CD4-positive, alpha-beta T cell treated with Interleukin-21 for 1 hour (primary cell): ENCODE data around the gene CCDC149.

Experiments
- DNase-seq: peaks from one replicate; pipeline ENCODE4 v3.0.0-alpha.2; 2020

The CCDC149 gene

DNA sequence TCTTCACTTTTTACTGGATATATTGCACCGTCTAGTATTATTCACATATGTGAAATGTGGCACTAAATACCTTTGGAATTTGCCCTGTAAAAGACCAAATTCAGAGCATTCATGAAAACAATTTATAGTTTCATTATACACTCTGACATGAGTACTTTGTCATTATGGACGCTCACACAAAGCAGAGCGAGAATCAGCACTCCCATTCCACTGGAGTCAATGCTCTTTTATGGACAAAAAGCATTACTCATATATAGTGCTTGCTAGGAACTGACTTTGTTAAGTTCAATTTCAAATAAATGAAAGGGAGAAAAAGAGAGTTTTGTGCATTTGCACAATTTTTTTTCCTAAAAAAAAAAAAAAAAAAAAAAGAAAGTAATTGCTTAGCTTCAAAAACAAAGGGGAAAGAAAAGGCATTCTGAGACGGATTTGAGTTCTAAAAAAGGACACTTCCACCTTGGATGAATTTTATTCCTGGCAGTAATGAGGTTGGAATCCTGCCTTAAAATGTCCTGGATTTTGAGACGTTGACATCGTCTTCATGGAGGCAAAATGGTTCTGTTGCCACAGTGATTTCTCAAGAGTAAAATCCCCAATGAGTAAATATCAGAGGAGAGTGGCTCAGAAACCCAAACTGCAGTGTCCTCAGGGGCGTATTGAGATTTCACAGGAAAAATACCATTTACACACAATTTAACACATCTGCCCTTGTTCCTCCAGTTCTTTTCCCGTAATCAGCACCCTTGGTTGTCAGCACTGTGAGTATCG lies 34.8 kb downstream of the CCDC149 start:
- DNase-seq, result no peak

GRCh38 chr4:24876431-24876830 lies 36.4 kb downstream of the CCDC149 start:
- no peak for DNase-seq

DNA sequence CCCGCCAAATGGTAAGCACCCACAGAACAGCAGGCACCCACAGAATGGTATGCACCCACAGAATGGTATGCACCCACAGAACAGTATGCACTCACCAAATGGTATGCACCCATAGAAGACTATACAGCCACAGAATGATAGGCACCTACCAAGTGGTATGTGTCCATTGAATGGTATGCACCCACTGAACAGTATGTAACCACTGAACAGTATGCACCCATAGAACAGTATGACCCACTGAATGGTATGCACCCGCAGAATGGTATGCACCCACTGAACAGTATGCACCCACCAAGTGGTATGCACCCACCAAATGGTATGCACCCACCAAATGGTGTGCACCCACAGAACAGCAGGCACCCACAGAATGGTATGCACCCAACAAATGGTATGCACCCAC lies 40.1 kb downstream of the CCDC149 start:
- DNase-seq, result no peak

- DNase-seq, result no peak
Measured at GRCh38 chr4:24871210-24871609, 41.6 kb downstream of the CCDC149 start.

- DNase-seq, result no peak
Measured at GRCh38 chr4:24867766-24868296, 45.0 kb downstream of the CCDC149 start.

DNA sequence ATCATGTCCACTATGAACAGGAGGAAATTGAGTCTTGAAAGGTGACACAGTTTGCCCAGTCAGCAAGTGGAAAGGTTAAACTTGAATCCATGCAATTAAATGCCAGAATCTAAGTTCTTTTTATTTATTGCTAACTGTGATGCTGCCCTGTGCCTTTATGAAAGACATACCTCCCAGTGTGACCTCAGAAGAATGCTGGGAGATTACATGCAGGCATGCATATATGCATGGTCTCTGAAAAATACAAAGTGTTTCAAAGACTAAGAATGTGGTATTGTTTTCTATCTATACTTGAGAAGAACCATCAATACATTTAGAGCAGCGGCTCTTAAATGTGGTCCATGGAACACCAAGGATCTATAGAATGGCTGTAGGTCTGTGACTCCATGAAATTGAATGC lies 45.6 kb downstream of the CCDC149 start:
- DNase-seq, result no peak

GRCh38 chr4:24865401-24865800 lies 47.4 kb downstream of the CCDC149 start:
- DNase-seq, result no peak

- no peak for DNase-seq
Measured at GRCh38 chr4:24863799-24864198, 49.0 kb downstream of the CCDC149 start.

GRCh38 chr4:24862073-24862751 lies 50.6 kb downstream of the CCDC149 start:
- DNase-seq, result no peak

DNA sequence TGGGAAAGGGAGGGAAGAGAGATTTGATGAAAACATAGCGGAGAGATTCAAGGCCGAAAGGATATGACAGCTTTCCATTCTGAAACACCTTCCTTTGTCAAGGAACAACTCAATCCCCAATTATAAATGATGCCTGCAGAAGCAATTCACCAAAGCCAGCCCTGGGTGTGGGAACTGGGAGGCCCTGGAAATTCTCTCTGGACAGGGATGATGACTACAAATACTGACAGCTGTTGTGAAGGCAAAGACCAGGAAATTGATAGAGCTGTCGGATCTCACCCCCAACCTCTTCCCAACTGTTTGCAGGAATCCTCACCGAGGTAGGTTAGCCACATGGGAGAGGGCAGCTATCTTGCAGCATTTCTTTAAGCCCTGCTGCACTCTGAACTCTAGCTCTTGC lies 54.3 kb downstream of the CCDC149 start:
- DNase-seq, result no peak

DNA sequence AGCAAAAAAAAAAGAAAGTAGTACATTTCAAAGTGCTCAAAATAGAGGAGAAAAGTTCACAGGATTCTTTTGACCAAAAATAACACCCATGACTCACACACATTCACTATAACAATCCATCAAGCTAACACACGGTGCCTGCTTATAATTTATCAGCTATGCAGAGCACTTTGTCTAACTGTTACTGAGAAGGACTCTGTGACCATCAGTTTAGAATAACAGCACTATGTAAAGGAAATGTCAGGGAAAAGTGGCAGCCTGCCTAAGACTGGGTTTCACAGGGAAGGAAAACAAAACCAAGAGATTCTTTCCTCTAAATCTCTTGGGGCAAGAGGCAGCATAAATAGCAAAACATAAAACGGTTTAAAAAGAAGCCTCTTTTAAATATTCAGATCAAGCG lies 54.8 kb downstream of the CCDC149 start:
- no peak for DNase-seq

DNA sequence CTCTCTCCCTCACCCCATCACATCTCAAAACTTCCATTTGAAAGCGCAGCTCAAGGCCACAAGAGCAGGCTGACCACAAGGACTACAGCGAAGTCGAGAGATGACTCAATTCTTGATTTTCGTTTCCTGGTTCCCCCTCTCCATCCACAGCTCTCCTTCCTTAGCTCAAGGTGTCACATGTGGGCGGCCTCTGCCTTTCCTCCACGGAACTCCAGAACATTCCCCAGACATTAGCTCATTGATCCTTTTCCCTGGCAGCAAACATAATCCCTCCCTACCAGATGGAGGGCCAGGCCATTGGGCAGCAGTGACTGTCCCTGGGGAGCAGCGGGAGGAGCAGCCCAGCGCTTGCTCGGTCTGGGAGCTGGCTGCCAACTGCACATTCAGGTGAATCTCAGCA lies 56.3 kb downstream of the CCDC149 start:
- no peak for DNase-seq

DNA sequence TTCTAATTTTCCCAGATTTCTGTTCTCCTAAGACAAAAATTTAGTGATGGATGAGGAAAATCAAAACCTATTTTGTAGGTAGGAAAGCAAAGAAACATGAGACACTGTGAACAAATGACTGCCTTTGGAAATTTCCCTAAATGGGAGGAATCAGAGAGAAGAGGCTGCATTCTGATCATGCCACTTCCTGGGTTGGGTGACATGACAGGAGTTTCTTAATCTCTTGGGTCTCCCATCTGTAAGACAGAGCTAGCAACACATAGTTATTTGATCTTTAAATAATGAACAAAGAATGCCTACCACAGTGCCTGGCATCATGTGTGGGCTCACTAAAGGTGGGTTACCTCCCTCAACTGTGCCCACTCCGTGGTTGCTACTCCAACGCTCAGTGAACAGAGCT lies 57.1 kb downstream of the CCDC149 start:
- DNase-seq, result no peak

DNA sequence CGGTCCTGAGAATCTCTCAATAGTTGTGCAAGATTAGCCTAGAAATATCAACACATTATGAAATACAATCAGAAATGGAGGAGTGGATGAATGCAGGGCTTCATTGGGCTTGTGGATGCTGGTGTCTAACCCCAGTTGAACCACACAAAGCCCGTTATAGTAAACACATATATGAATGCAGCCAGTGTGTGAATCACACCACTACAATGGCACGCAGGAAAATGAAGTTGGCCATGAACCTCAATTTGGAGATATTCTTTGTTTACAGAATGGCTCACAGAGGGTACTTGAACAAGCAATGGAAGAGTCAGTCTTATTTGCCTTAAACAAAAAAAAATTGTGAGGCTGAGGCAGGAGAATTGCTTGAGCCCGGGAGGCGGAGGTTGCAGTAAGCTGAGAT lies 59.7 kb downstream of the CCDC149 start:
- DNase-seq, result no peak

DNA sequence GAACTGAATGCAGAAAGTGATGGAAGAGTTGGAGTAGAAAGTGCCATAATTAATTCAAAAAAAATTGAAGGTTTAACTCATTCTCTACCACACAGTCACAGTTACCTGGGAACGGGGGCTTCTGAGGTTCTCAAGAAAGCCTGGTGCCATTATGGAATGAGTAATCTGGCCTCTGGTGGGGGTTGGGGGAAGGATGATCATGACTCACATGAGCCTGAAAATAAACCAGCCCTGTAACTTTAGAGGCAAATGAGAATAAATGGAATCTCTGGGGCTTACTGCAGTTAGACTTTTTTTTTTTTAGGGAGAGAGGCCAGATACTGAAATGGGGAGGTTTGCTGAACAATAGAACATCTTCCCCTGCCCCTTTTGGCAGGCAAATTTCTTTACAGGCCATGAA lies 62.2 kb downstream of the CCDC149 start:
- DNase-seq, result no peak

- DNase-seq, result no peak
Measured at GRCh38 chr4:24849756-24850155, 63.1 kb downstream of the CCDC149 start.

- DNase-seq, result no peak
Measured at GRCh38 chr4:24849351-24849750, 63.5 kb downstream of the CCDC149 start.

- DNase-seq, result no peak
Measured at GRCh38 chr4:24846716-24847115, 66.1 kb downstream of the CCDC149 start.

- DNase-seq, result no peak
Measured at GRCh38 chr4:24845902-24846301, 66.9 kb downstream of the CCDC149 start.

GRCh38 chr4:24845132-24845531 lies 67.7 kb downstream of the CCDC149 start:
- DNase-seq, result no peak

DNA sequence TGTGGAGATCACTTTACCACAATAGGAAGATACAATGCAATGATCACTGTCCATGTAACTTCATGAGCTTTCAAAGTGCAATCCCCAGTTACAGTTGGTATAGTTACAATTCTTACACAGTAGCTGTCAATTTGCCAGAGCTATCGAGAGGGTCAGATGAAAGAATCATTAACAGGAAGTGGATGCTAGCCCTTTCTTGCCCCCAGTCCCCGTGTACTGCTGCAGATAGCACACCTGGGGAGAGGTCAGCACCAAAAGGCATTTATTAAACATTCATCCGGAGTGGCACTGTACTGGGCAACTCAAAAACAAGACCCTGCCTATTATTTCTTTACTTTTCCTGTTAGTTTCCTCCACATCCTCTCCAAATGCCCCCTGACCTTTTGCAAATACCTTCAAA lies 69.7 kb downstream of the CCDC149 start:
- DNase-seq, result no peak

DNA sequence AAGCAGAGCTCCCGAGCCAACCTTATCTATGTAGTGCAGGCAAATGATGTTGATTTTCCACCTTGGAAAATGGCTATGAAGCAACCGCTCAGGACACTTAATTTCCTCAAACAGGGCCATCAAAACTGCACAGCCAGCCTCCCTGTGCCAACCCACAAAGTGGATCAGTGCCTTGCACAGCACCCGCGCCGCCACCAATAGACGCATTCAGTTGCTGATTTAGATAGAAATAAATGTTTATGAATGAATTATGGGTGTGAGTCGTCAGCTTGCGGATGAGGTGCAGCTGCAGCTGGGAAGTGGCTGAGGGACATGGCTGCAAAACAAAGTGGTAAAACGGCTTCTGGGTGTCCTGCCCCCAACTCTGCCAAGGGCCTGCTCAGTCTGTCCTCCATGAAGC lies 70.5 kb downstream of the CCDC149 start:
- no peak for DNase-seq

GRCh38 chr4:24840826-24841543 lies 71.9 kb downstream of the CCDC149 start:
- DNase-seq, result no peak

GRCh38 chr4:24840362-24840761 lies 72.5 kb downstream of the CCDC149 start:
- no peak for DNase-seq
